Measurements from ENCODE around the gene NPAS3.

The NPAS3 gene

GRCh38 chr14:33056213-33056612, 117.5 kb downstream of the NPAS3 start:
- no peaks in the 10 kb centered on the region for H3K9me3 ChIP-seq (ENCODE audit: insufficient read depth, low read depth, low read length)

GRCh38 chr14:33057585-33057984, 118.9 kb downstream of the NPAS3 start:
- Histone ChIP-seq H3F3A (ENCODE audit: low read depth) (no peaks in the 10 kb centered on the region), H3K36me3 (ENCODE audit: insufficient read depth, low read length) (no peaks in the 10 kb centered on the region), H3K9me2 (replicated peaks; ENCODE audit: low read depth, low read length) (no peaks in the 10 kb centered on the region), H2AFZ (ENCODE audit: low read length) (no peak overlapping the region), H3K4me3 (ENCODE audit: low read length, poor library complexity, severe bottlenecking) (no peak overlapping the region), H3K9me3 (ENCODE audit: insufficient read depth, low read depth, low read length) (no peaks in the 10 kb centered on the region), H3K9ac (ENCODE audit: low read depth, low read length, poor library complexity, severe bottlenecking) (no peak overlapping the region), H3K4me1 (ENCODE audit: insufficient read depth, low read length, poor library complexity, severe bottlenecking) (no peaks in the 10 kb centered on the region), H3K4me2 (ENCODE audit: low read depth, low read length, poor library complexity, severe bottlenecking) (no peak overlapping the region), H4K20me1 (ENCODE audit: insufficient read depth, low read length, poor library complexity, severe bottlenecking) (no peaks in the 10 kb centered on the region), H3K79me2 (ENCODE audit: insufficient read depth, low read length) (no peaks in the 10 kb centered on the region), H3K27me3 (ENCODE audit: insufficient read depth, low read length, poor library complexity, severe bottlenecking) (no peaks in the 10 kb centered on the region)
- no peak for TF ChIP-seq CTCF (conservative IDR thresholded peaks at IDR 0.05; ENCODE audit: low read length)

More at GRCh38 chr14:33056213-33056612, 117.5 kb downstream of the NPAS3 start:
- TF ChIP-seq EZH2phosphoT487 (IDR thresholded peaks at IDR 0.05; ENCODE audit: borderline replicate concordance) (no peak), CTCF (conservative IDR thresholded peaks at IDR 0.05; ENCODE audit: low read length) (no peak)
- H3K4me1 ChIP-seq (ENCODE audit: insufficient read depth, low read length, poor library complexity, severe bottlenecking) = no peaks in the 10 kb centered on the region
- no peaks in the 10 kb centered on the region for H3F3A ChIP-seq (ENCODE audit: low read depth)
- H3K36me3 ChIP-seq (ENCODE audit: insufficient read depth, low read length) = no peaks in the 10 kb centered on the region
- no peak overlapping the region for H3K4me2 ChIP-seq (ENCODE audit: low read depth, low read length, poor library complexity, severe bottlenecking)
- no peaks in the 10 kb centered on the region for H4K20me1 ChIP-seq (ENCODE audit: insufficient read depth, low read length, poor library complexity, severe bottlenecking)
- H3K9me2 ChIP-seq (replicated peaks; ENCODE audit: low read depth, low read length) = no peaks in the 10 kb centered on the region
- H3K9ac ChIP-seq (ENCODE audit: low read depth, low read length, poor library complexity, severe bottlenecking) = no peak overlapping the region
- H3K27me3 ChIP-seq (ENCODE audit: insufficient read depth, low read length, poor library complexity, severe bottlenecking) = no peaks in the 10 kb centered on the region
- no peak overlapping the region for H2AFZ ChIP-seq (ENCODE audit: low read length)
- H3K4me3 ChIP-seq (ENCODE audit: low read length, poor library complexity, severe bottlenecking) = no peak overlapping the region
- no peaks in the 10 kb centered on the region for H3K79me2 ChIP-seq (ENCODE audit: insufficient read depth, low read length)

- Histone ChIP-seq H3F3A (ENCODE audit: low read depth) (no peaks in the 10 kb centered on the region), H3K4me3 (ENCODE audit: low read length, poor library complexity, severe bottlenecking) (no peak overlapping the region), H3K79me2 (ENCODE audit: insufficient read depth, low read length) (no peaks in the 10 kb centered on the region), H2AFZ (ENCODE audit: low read length) (no peak overlapping the region), H3K9me3 (ENCODE audit: insufficient read depth, low read depth, low read length) (no peaks in the 10 kb centered on the region), H3K9ac (ENCODE audit: low read depth, low read length, poor library complexity, severe bottlenecking) (no peak overlapping the region), H3K27me3 (ENCODE audit: insufficient read depth, low read length, poor library complexity, severe bottlenecking) (no peaks in the 10 kb centered on the region), H3K9me2 (replicated peaks; ENCODE audit: low read depth, low read length) (no peaks in the 10 kb centered on the region), H3K36me3 (ENCODE audit: insufficient read depth, low read length) (no peaks in the 10 kb centered on the region), H3K4me2 (ENCODE audit: low read depth, low read length, poor library complexity, severe bottlenecking) (no peak overlapping the region), H4K20me1 (ENCODE audit: insufficient read depth, low read length, poor library complexity, severe bottlenecking) (no peaks in the 10 kb centered on the region), H3K4me1 (ENCODE audit: insufficient read depth, low read length, poor library complexity, severe bottlenecking) (no peaks in the 10 kb centered on the region)
- TF ChIP-seq EZH2phosphoT487 (IDR thresholded peaks at IDR 0.05; ENCODE audit: borderline replicate concordance) (no peak), CTCF (conservative IDR thresholded peaks at IDR 0.05; ENCODE audit: low read length) (no peak)
Measured at GRCh38 chr14:33061667-33062325, 123.1 kb downstream of the NPAS3 start.

All from Loucy (cell line).